Neural cell (in vitro differentiated cells): ENCODE data around the gene DBX1. TPM values are rescaled to one million over a fixed set of nuclear protein-coding genes. Genes with fewer than 3 reads are reported as not detected.

Experiments used
- H2AFZ ChIP-seq: fragments of 200-600, 300-800 bp; sonication (generic), shearing (Covaris generic); 2 replicates; pipeline ENCODE4 v1.6.0; 2014; ENCODE audit warnings: low read depth, mild to moderate bottlenecking, antibody characterized with exemption, low read length, moderate library complexity
- H3F3A ChIP-seq: fragments of 200-600 bp; shearing (Covaris generic); 2 replicates; pipeline ENCODE4 v1.6.1; 2016; ENCODE audit warnings: mild to moderate bottlenecking, moderate library complexity, mixed read lengths, antibody characterized with exemption, low read length; ENCODE audit not compliant: insufficient read depth, poor library complexity, severe bottlenecking
- H3K27ac ChIP-seq: fragments of 200-600, 300-800 bp; sonication (generic), shearing (Covaris generic); 2 replicates; pipeline ENCODE4 v1.5.1; 2014; ENCODE audit warnings: mild to moderate bottlenecking, low read length, moderate library complexity
- H3K27me3 ChIP-seq: fragments of 300-800, 200-600 bp; sonication (generic), shearing (Covaris generic); 2 replicates; pipeline ENCODE4 v1.6.0; 2014; ENCODE audit warnings: mild to moderate bottlenecking, low read depth, low read length, moderate library complexity; ENCODE audit not compliant: insufficient read depth
- H3K36me3 ChIP-seq: fragments of 300-800, 200-600 bp; sonication (generic), shearing (Covaris generic); 2 replicates; pipeline ENCODE4 v1.5.1; 2014; ENCODE audit warnings: mild to moderate bottlenecking, antibody characterized with exemption, low read length, moderate library complexity; ENCODE audit not compliant: insufficient read depth
- H3K4me2 ChIP-seq: fragments of 300-800, 200-600 bp; sonication (generic), shearing (Covaris generic); 2 replicates; pipeline ENCODE4 v1.6.0; 2014; ENCODE audit warnings: mild to moderate bottlenecking, low read length
- H3K4me3 ChIP-seq: fragments of 300-800, 200-600 bp; sonication (generic), shearing (Covaris generic); 2 replicates; pipeline ENCODE4 v1.5.1; 2014; ENCODE audit warnings: mild to moderate bottlenecking, low read length, moderate library complexity
- H3K79me2 ChIP-seq: fragments of 200-600 bp; shearing (Covaris generic); replicated peaks from 2 replicates; pipeline ENCODE4 v1.6.0; 2014; ENCODE audit warnings: mild to moderate bottlenecking, low read length, moderate library complexity; ENCODE audit not compliant: insufficient read depth
- H3K9ac ChIP-seq: fragments of 300-800, 200-600 bp; sonication (generic), shearing (Covaris generic); 2 replicates; pipeline ENCODE4 v1.6.1; 2016; ENCODE audit warnings: mild to moderate bottlenecking, low read length, mixed read lengths
- H3K9me2 ChIP-seq: fragments of 200-600 bp; shearing (Covaris generic); 2 replicates; pipeline ENCODE4 v1.6.1; 2016; ENCODE audit warnings: mild to moderate bottlenecking, low read length, mixed read lengths; ENCODE audit not compliant: insufficient read depth
- H3K9me3 ChIP-seq: fragments of 200-600, 300-800 bp; sonication (generic), shearing (Covaris generic); 2 replicates; pipeline ENCODE4 v1.6.1; 2016; ENCODE audit warnings: mild to moderate bottlenecking, mixed run types, low read length, moderate library complexity, mixed read lengths
- H4K20me1 ChIP-seq: fragments of 200-600 bp; shearing (Covaris generic); 2 replicates; pipeline ENCODE4 v1.6.1; 2016; ENCODE audit warnings: mild to moderate bottlenecking, mixed run types; ENCODE audit not compliant: insufficient read depth
- CTCF ChIP-seq: fragments of 450-650 bp; IDR thresholded peaks from 2 replicates; pipeline ENCODE4 v1.5.1; 2014; ENCODE audit warnings: antibody characterized with exemption, mild to moderate bottlenecking, moderate library complexity; ENCODE audit not compliant: poor library complexity, severe bottlenecking
- EP300 ChIP-seq: fragments of 450-650 bp; conservative IDR thresholded peaks from 2 replicates; pipeline ENCODE4 v1.6.1; 2014; ENCODE audit warnings: antibody characterized with exemption, mild to moderate bottlenecking, moderate library complexity; ENCODE audit not compliant: poor library complexity, severe bottlenecking
- EZH2 ChIP-seq: fragments of 200-600, 300-800 bp; shearing (Covaris generic), sonication (generic); IDR thresholded peaks from 2 replicates; pipeline ENCODE4 v1.6.1; 2014; ENCODE audit warnings: antibody characterized with exemption, low read length, borderline replicate concordance, mild to moderate bottlenecking; ENCODE audit not compliant: insufficient read depth, poor library complexity, severe bottlenecking
- MXI1 ChIP-seq: fragments of 450-650 bp; conservative IDR thresholded peaks from 2 replicates; pipeline ENCODE4 v1.6.1; 2014; ENCODE audit warnings: antibody characterized with exemption, mild to moderate bottlenecking; ENCODE audit not compliant: poor library complexity, severe bottlenecking
- POLR2AphosphoS5 ChIP-seq: IDR thresholded peaks from 2 replicates; pipeline ENCODE4 v1.6.1; 2012
- RAD21 ChIP-seq: fragments of 450-650 bp; conservative IDR thresholded peaks from 2 replicates; pipeline ENCODE4 v1.6.1; 2014; ENCODE audit warnings: antibody characterized with exemption, mild to moderate bottlenecking, moderate library complexity
- REST ChIP-seq: IDR thresholded peaks from 2 replicates; pipeline ENCODE4 v1.6.1; 2012; ENCODE audit warnings: borderline replicate concordance
- SMC3 ChIP-seq: fragments of 450-650 bp; conservative IDR thresholded peaks from 2 replicates; pipeline ENCODE4 v1.6.1; 2014; ENCODE audit warnings: antibody characterized with exemption, mild to moderate bottlenecking, moderate library complexity; ENCODE audit not compliant: poor library complexity
- TAF1 ChIP-seq: IDR thresholded peaks from 2 replicates; pipeline ENCODE4 v1.6.1; 2012; ENCODE audit warnings: low read depth
- polyA plus RNA-seq: library from polyadenylated mRNA; depleted of rRNA; stranded (reverse); fragments of >200 nt; gene quantifications from 2 replicates; pipeline ENCODE4 v1.2.3, GENCODE V29; 2014

DBX1 gene
- polyA plus RNA-seq, 1 donor from 2014 or later: not detected

DNA sequence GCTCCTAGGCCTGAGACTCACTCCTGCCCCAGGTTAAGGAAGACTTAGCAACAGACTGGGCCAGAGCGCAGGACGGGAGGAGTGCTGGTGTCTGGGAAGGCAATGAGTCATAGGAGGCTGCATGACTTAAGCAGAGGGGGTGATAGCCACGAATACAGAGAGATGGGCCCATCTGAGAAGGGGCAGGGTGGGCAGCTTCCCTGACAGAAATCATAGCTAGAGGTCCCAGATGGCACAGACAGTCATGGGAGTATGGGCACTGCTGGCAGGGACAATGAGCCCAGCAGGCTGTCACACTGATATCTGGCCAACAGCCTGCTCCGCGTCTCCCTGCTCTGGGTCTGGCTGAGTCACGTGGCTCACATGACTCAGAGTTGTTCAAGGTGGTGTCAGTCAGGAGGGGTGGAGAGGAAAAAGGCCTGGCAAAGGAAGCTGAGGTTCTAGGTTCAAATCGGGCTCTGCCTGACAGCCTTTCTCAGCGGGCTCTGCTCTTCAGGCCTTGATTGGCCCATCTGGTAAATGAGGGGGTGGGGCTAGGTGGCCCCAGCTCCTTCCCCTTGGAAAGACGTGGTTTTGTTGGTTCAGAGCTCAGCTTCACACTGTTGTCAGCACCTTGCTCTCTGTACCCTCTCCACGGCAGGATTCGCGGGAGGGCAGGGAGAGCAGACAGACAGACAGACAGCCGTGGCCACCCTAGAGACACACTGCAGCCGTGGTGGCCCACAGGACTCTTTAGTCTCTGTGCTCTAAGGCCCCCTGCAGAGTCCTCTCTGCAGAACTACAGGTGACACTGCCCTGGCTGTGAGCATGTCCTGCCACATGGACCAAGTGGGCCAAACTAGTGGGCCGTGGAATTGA, 47.8 kb downstream of the DBX1 start:
- TF ChIP-seq MXI1: no peak
- no peak for TF ChIP-seq EZH2
- Histone ChIP-seq H3K36me3 (no peaks in the 10 kb centered on the region), H3K27me3 (no peaks in the 10 kb centered on the region), H3K9ac (no peak overlapping the region), H3K9me3 (no peaks in the 10 kb centered on the region), H3K4me2 (no peak overlapping the region), H3K27ac (no peak overlapping the region), H3K4me3 (no peak overlapping the region), H2AFZ (no peak overlapping the region), H3F3A (no peaks in the 10 kb centered on the region), H4K20me1 (no peaks in the 10 kb centered on the region), H3K79me2 (no peaks in the 10 kb centered on the region), H3K9me2 (no peaks in the 10 kb centered on the region)

DNA sequence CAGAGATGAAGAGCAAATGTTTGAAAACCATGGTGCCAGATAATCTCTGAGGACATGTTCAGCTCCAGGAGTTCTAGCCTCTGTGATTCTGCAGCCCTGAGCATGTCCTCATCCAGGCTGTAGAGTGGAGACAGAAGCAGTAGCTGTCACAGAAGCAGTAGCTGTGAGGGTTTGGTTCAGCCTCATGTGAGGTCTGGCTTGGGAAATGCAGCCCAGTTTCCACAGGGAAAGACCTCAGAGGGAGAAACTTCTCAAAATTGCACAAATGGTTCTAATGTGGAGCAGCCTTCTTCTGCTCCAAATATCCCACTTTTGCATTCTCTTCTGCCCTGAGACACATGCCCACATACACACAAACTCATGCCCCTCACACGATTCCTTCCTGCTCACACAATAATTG, 48.4 kb downstream of the DBX1 start:
- Histone ChIP-seq H3K27ac (no peak overlapping the region), H3K4me2 (no peak overlapping the region), H3K4me3 (no peak overlapping the region), H3K9me3 (no peaks in the 10 kb centered on the region), H2AFZ (no peak overlapping the region), H3K27me3 (no peaks in the 10 kb centered on the region), H3F3A (no peaks in the 10 kb centered on the region), H3K9ac (no peak overlapping the region), H3K79me2 (no peaks in the 10 kb centered on the region), H3K9me2 (no peaks in the 10 kb centered on the region), H4K20me1 (no peaks in the 10 kb centered on the region), H3K36me3 (no peaks in the 10 kb centered on the region)
- TF ChIP-seq TAF1 (no peak), CTCF (no peak), EP300 (no peak), REST (no peak), RAD21 (no peak), POLR2AphosphoS5 (no peak), EZH2 (no peak), SMC3 (no peak), MXI1 (no peak)
